Stomach (tissue), 9 donors: ENCODE results near the gene PPP2R5B. TPM values are rescaled to one million over a fixed set of nuclear protein-coding genes. Genes with fewer than 3 reads are reported as not detected.

Source experiments
- DNase-seq, 2 donors: peaks; one replicate each; pipeline versions ENCODE4 v3.0.0 to v3.0.0-alpha.2; 2013 to 2019
- H3K27ac ChIP-seq, 5 donors: fragments of 200-600 bp in 4 of 5; sonication (generic) in 4 of 5; one replicate each; pipeline ENCODE4 v1.5.1; 2013 to 2019; ENCODE audit warnings: mild to moderate bottlenecking in 1 of 5, moderate library complexity in 1 of 5
- H3K27me3 ChIP-seq, 3 donors: fragments of 200-600 bp; sonication (generic); one replicate each; pipeline ENCODE4 v1.5.1; 2017 to 2019; ENCODE audit warnings: mixed run types in 1 of 3
- H3K36me3 ChIP-seq, 4 donors: fragments of 200-600 bp; sonication (generic); 1 replicate in 3 of 4; 2 replicates in 1 of 4; pipeline ENCODE4 v1.5.1; 2016 to 2019
- H3K4me1 ChIP-seq, 4 donors: fragments of 200-600 bp; sonication (generic); one replicate each; pipeline ENCODE4 v1.5.1; 2016 to 2019
- H3K4me3 ChIP-seq, 4 donors: fragments of 200-600 bp; sonication (generic) in 3 of 4; one replicate each; pipeline ENCODE4 v1.5.1; 2016 to 2019; ENCODE audit warnings: mild to moderate bottlenecking in 1 of 4
- H3K9me3 ChIP-seq, 4 donors: fragments of 200-600 bp; sonication (generic); one replicate each; pipeline ENCODE4 v1.5.1; 2016 to 2019
- EP300 ChIP-seq: sonication (generic); formaldehyde crosslinking; IDR thresholded peaks from one replicate; pipeline ENCODE4 v1.6.1; 2017; ENCODE audit warnings: antibody characterized with exemption
- POLR2A ChIP-seq, 4 donors: fragments of 450-650 bp; IDR thresholded peaks; one replicate each; pipeline ENCODE4 v1.6.1; 2016; ENCODE audit warnings: antibody characterized with exemption in 4 of 4, control low read depth in 2 of 4, mild to moderate bottlenecking in 1 of 4, moderate library complexity in 1 of 4
- POLR2AphosphoS5 ChIP-seq, 3 donors: sonication (generic); formaldehyde crosslinking; IDR thresholded peaks; one replicate each; pipeline ENCODE4 v1.6.1; 2016; ENCODE audit warnings: antibody characterized with exemption in 3 of 3
- WGBS, 5 donors: extraction: QIAGEN DNeasy Blood & Tissue Kit in 3 of 5; methylation state at CpG; one replicate each; pipeline versions ENCODE4 v1.1.5 to v1.1.7; 2013 to 2018; 5-methylcytosine and 5-hydroxymethylcytosine counted together
- intact Hi-C: fragments of 100-400 bp; cut with DNase I; formaldehyde crosslinking; loops from one replicate; pipeline ENCODE4 v1.15.1; 2023; ENCODE audit warnings: low total_unique reads
- polyA plus RNA-seq, 3 donors: library from polyadenylated mRNA; stranded (reverse); fragments of 200-250 nt; gene quantifications; one replicate each; pipeline ENCODE4 v1.2.3, GENCODE V29; 2013
- total RNA-seq, 5 donors: library from RNA; depleted of rRNA; stranded (reverse); fragments of >200 nt; gene quantifications; one replicate each; pipeline versions ENCODE4 v1.1.0 to v1.2.3, GENCODE V29; 2014 to 2016
- TF ChIP-seq, protein P1 (sequence below), 7 experiments: fragments of 450-650 bp in 4 of 7; fragments of 200-600 bp in 3 of 7; sonication (generic) in 3 of 7; IDR thresholded peaks; one replicate each; pipeline ENCODE4 v1.5.1; 2016 to 2019; ENCODE audit warnings: antibody characterized with exemption in 7 of 7, control low read depth in 2 of 7, mild to moderate bottlenecking in 1 of 7
- donor health status: healthy with polysubstance abuse.
- donor health status: Bipolar disorder and iron deficiency.
- donor health status: healthy.

Gene PPP2R5B
- total and polyA plus RNA-seq, 8 donors, result 6.6 to 75.6 (median 13.2) TPM

DNA sequence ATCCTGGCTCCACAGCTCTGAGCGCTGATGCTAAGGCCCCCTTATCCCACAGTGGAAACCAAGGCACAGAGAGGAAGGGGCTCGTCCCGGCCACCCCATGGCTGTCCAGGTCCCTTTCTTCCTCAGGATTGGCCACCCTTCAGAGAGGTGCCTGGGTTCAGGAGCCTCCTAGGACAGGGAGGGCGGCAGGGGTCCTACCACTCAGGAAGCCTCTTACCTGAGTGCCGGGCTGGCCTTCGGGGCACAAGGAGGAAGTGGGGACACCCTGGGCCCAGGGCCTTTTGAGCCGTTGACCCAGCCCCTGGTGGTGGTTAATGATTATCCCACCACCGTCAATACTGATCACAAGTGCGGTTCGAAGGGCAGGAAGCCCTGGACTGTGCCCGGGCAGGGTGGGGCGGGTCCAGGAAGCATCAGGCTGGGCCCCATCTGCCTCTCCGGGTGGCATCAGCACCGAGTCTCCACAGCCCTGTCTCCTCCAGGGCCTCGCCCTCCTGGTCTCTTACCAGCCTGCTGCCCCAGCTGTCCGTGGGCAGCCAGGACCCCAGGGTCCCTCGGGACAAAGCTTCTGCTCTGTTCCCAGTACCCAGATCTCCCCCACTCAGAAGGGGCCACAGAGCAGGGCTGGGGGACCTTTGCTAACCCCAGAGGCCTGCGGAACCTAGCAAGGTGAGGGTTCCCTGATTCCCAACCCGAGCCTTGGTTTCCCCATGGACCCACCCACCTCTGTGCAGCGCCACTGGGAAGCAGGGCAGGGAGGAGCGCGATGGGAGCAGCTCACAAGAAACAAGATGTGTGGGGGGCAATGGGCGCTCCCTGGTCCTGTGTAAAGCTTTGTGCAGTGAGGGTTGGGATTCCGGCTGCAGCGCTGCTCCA is 31.1 kb upstream of the PPP2R5B start:
- H3K36me3 ChIP-seq, result peaks cover 13 to 41% (median 40%) of the 10 kb centered on the region in 4 donors
- no peaks in the 10 kb centered on the region for H3K9me3 ChIP-seq
- WGBS, 5 donors, result 34 to 57% (median 40%) methylated on average over 21 to 25 of the region's 25 CpGs
- peaks cover 26 to 49% (median 39%) of the 10 kb centered on the region in 4 donors for H3K4me1 ChIP-seq
- no peaks in the 10 kb centered on the region for H3K27me3 ChIP-seq
- intact Hi-C loops, result loop anchor here (2.0 kb wide), 1 partner anchor 47 kb away; no protein-coding TSS in a partner anchor
- DNase-seq, result peak; percentile 84 to 87
- TF ChIP-seq EP300 (no peak), POLR2A (IDR thresholded peaks at IDR 0.05) (peak in 1 of 4 donors; percentile 67), POLR2AphosphoS5 (IDR thresholded peaks at IDR 0.05) (peak in 2 of 3 donors; percentile 88)
- TF ChIP-seq, protein P1, sequence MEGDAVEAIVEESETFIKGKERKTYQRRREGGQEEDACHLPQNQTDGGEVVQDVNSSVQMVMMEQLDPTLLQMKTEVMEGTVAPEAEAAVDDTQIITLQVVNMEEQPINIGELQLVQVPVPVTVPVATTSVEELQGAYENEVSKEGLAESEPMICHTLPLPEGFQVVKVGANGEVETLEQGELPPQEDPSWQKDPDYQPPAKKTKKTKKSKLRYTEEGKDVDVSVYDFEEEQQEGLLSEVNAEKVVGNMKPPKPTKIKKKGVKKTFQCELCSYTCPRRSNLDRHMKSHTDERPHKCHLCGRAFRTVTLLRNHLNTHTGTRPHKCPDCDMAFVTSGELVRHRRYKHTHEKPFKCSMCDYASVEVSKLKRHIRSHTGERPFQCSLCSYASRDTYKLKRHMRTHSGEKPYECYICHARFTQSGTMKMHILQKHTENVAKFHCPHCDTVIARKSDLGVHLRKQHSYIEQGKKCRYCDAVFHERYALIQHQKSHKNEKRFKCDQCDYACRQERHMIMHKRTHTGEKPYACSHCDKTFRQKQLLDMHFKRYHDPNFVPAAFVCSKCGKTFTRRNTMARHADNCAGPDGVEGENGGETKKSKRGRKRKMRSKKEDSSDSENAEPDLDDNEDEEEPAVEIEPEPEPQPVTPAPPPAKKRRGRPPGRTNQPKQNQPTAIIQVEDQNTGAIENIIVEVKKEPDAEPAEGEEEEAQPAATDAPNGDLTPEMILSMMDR (IDR thresholded peaks at IDR 0.05), result peak in 2 of 7 experiments; percentile 36 to 68
- peak overlapping the region; percentile 84 to 94 (median 86) for H3K27ac ChIP-seq
- peak overlapping the region; percentile 37 to 52 (median 45) for H3K4me3 ChIP-seq

DNA sequence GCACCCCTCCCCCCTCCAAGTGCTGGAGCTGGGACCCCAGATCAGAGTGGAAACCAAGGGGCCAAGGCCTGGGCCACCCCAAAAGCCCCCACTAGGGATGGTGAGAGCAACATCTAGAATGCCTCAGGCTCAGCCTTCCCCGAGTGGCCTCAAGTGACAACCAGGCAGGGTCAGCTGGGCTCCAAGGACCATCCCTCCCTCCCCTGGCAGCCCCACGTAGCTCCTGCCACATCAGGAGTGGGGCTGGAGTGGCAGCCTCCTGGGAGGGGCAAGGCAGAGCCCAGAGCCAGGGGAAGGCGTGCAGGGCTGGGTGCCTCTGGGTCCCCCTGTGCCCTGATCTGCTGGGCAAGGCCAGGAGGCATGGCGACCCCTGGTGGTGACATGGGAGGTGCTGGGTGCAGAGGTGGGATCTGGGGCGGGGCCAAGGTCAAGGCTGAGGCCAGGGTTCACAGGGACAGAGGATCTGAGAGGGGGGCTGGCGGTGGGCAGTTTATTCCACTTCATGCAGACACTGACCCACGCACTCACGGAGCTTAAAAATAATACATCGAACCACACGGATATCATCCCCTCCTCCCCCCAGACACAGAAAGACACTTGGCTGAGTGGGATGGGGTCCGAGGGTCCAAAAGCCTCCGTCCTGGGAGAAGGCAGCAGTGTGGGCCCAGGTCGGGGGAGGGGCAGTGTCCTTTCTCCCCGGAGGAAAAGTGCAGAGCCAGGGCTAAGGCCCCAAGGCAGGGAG is 30.2 kb upstream of the PPP2R5B start:
- TF ChIP-seq POLR2A (IDR thresholded peaks at IDR 0.05), result no peak
- TF ChIP-seq, protein P1 (IDR thresholded peaks at IDR 0.05), result peak in 5 of 7 experiments; percentile 72 to 91 (median 85)
- no peak for TF ChIP-seq EP300
- peak in 1 of 3 donors; percentile 79 for TF ChIP-seq POLR2AphosphoS5 (IDR thresholded peaks at IDR 0.05)
- intact Hi-C loops, result no loop called here
- WGBS, 5 donors, result 28 to 39% (median 33%) methylated on average over 12 to 14 of the region's 14 CpGs

GRCh38 chr11:64894812-64895452 is 29.6 kb upstream of the PPP2R5B start:
- 82 to 87% (median 83%) methylated on average over 34 to 39 of the region's 39 CpGs; no CpG with 5 or more reads in 1 of the 5 donors for WGBS, 5 donors
- no peak overlapping the region for H3K4me3 ChIP-seq
- H3K9me3 ChIP-seq, result no peaks in the 10 kb centered on the region
- peaks cover 25 to 56% (median 55%) of the 10 kb centered on the region in 4 donors for H3K36me3 ChIP-seq
- DNase-seq, result no peak
- H3K4me1 ChIP-seq, result peaks cover 15 to 35% (median 25%) of the 10 kb centered on the region in 4 donors
- no peaks in the 10 kb centered on the region for H3K27me3 ChIP-seq
- intact Hi-C loops, result no loop called here
- H3K27ac ChIP-seq, result peak overlapping the region in 3 of 5 donors; percentile 84 to 94 (median 86)
- TF ChIP-seq EP300 (no peak), POLR2A (IDR thresholded peaks at IDR 0.05) (no peak), POLR2AphosphoS5 (IDR thresholded peaks at IDR 0.05) (no peak)
- TF ChIP-seq, protein P1 (IDR thresholded peaks at IDR 0.05), result no peak

More for the DNA sequence above, 30.2 kb upstream of the PPP2R5B start:
- H3K4me1 ChIP-seq, result peaks cover 20 to 41% (median 31%) of the 10 kb centered on the region in 4 donors
- H3K27ac ChIP-seq, result peak overlapping the region; percentile 84 to 94 (median 86)
- peaks cover 21 to 49% (median 48%) of the 10 kb centered on the region in 4 donors for H3K36me3 ChIP-seq
- peak overlapping the region in 1 of 4 donors; percentile 52 for H3K4me3 ChIP-seq
- DNase-seq, result peak; percentile 92 to 93
- no peaks in the 10 kb centered on the region for H3K27me3 ChIP-seq
- H3K9me3 ChIP-seq, result no peaks in the 10 kb centered on the region
